Adrenal gland (tissue), 12 donors: Measurements from ENCODE around the gene SLC25A23. TPM values are rescaled to one million over a fixed set of nuclear protein-coding genes. Genes with fewer than 3 reads are reported as not detected.
"Not testable (repeated sequence)": the region's sequence is repeated elsewhere in the genome, so short reads cannot be mapped to it uniquely, and the experiment has no call there.

Experiments
- DNase-seq, 7 donors: peaks; one replicate each; pipeline ENCODE4 v3.0.0-alpha.2; 2019 to 2020
- H3K27ac ChIP-seq, 5 donors: fragments of 200-600 bp; sonication (generic) in 4 of 5; 1 replicate in 3 of 5; 2 replicates in 2 of 5; pipeline versions ENCODE4 v1.5.1 to v1.8.0; 2016 to 2020; ENCODE audit warnings: mild to moderate bottlenecking in 1 of 5
- H3K27me3 ChIP-seq: fragments of 200-600 bp; 2 replicates; pipeline ENCODE4 v1.8.0; 2021
- H3K36me3 ChIP-seq, 2 donors: fragments of 200-600 bp; replicated peaks in 1 of 2; 1 replicate in 1 of 2; 2 replicates in 1 of 2; pipeline versions ENCODE4 v1.5.1 to v1.8.0; 2018 to 2022
- H3K4me1 ChIP-seq, 2 donors: fragments of 200-600 bp; replicated peaks in 1 of 2; 1 replicate in 1 of 2; 2 replicates in 1 of 2; pipeline versions ENCODE4 v1.5.1 to v1.8.0; 2018 to 2021
- H3K4me3 ChIP-seq, 4 donors: fragments of 200-600 bp; sonication (generic) in 3 of 4; one replicate each; pipeline ENCODE4 v1.5.1; 2016 to 2018
- H3K9me3 ChIP-seq, 3 donors: fragments of 200-600 bp; sonication (generic) in 1 of 3; replicated peaks in 1 of 3; 1 replicate in 2 of 3; 2 replicates in 1 of 3; pipeline versions ENCODE4 v1.5.1 to v1.8.0; 2016 to 2021
- CTCF ChIP-seq, 6 experiments: fragments of 450-650 bp in 4 of 6; fragments of 200-600 bp in 2 of 6; sonication (generic) in 1 of 6; IDR thresholded peaks; 1 replicate in 5 of 6; 2 replicates in 1 of 6; pipeline versions ENCODE4 v1.5.1 to v1.8.0; 2016 to 2021; ENCODE audit warnings: antibody characterized with exemption in 6 of 6, mild to moderate bottlenecking in 2 of 6, moderate library complexity in 1 of 6
- POLR2A ChIP-seq, 2 donors: fragments of 450-650 bp; IDR thresholded peaks; one replicate each; pipeline ENCODE4 v1.6.1; 2017; ENCODE audit warnings: antibody characterized with exemption in 2 of 2, mild to moderate bottlenecking in 2 of 2, moderate library complexity in 1 of 2
- WGBS, 4 donors: extraction: QIAGEN DNeasy Blood & Tissue Kit in 2 of 4; methylation state at CpG; one replicate each; pipeline versions ENCODE4 v1.1.5 to v1.1.7; 2013 to 2017; 5-methylcytosine and 5-hydroxymethylcytosine counted together
- intact Hi-C, 2 donors: fragments of 100-400 bp; cut with DNase I; formaldehyde crosslinking; loops; one replicate each; pipeline versions ENCODE4 v1.14.1 to v1.15.0; 2022 to 2023
- polyA plus RNA-seq, 3 donors: library from polyadenylated mRNA; stranded (reverse); fragments of 200-250 nt in 2 of 3; fragments of 350-450 nt in 1 of 3; fragmentation: Illumina TruSeq in 1 of 3; extraction: RNeasy Lipid Tissue Mini Kit (QIAGEN cat#74804) in 1 of 3; gene quantifications; one replicate each; pipeline ENCODE4 v1.2.3, GENCODE V29; 2013 to 2014
- total RNA-seq, 9 donors: library from RNA; depleted of rRNA in 4 of 9; stranded (reverse); fragments of >200 nt in 4 of 9; fragments of 120-200 nt in 1 of 9; fragmentation: NEBNext Ultra II Directional in 1 of 9; extraction: Animal tissue kit (Norgen Biotek cat#: 25700) in 1 of 9; gene quantifications; one replicate each; pipeline versions ENCODE4 v1.1.0 to v1.2.4, GENCODE V29; 2013 to 2023
- donor health status: healthy with polysubstance abuse.
- donor health status: Bipolar disorder and iron deficiency.
- donor health status: DM: yes; HTN: yes; CAD: no.
- donor health status: DM: no; HTN: no; CAD: no.
- donor health status: DM: no; HTN: no; CAD: no.
- donor health status: DM: yes; HTN: yes; CAD: no.

Gene SLC25A23
- total and polyA plus RNA-seq, 12 donors: 41.2 to 189 (median 69.1) TPM

DNA sequence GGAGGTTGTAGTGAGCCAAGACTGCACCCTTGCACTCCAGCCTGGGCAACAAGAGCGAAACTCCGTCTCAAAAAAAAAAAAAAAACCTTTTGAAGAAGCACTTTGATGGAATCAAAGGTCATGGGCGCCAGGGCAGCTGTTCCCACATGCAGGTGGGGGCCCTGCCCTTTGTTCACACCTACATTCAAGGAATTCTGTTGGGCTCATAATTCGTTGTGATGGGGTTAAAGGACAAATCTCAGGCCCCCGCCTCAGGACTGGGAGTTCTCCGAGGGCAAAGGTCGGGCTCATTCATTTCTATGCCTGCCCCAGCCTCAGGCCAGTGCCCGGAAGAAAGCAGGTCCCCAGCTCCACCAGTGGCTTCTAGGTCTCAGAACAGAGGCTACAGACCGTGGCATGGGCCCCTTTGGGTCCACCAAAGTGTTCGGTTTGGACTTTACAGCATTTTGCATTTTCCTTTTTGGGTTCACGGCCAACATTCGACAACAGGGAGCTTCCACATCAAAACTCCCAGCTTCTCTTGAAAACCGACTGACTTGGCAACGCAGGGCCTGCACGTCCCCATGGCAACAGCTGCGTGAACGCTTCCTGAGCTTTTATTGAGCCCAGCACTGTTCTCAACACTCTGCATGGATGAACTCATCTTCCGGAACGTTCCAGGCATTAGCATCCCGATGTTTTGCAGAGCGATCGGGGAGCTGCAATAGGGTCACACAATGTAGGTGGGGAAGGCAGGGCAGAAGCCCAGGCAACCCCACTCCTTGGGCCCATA lies 56.6 kb downstream of the SLC25A23 start:
- H3K9me3 ChIP-seq: no peaks in the 10 kb centered on the region

DNA sequence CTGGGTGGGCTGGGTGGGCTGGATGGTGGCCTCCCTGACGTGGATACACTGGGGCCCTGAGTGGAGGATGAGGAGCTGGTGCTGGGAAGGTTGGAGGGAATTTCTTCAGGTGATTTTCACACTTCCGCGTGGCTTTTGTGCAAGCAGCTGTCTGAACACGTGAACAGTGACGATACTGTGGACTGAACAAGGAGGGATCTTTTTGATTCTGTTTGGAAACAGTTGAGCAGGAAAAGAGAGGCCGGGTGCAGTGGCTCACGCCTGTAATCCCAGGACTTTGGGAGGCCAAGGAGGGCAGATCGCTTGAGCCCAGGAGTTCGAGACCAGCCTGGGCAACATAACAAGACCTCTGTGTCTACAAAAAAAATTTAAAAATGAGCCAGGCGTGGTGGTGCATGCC lies 57.5 kb downstream of the SLC25A23 start:
- no peaks in the 10 kb centered on the region for H3K9me3 ChIP-seq
- no peaks in the 10 kb centered on the region for H3K36me3 ChIP-seq
- no peak overlapping the region for H3K27ac ChIP-seq
- DNase-seq: no peak
- H3K4me1 ChIP-seq: peaks cover 0 to 5% of the 10 kb centered on the region in 2 donors
- intact Hi-C loops: no loop called here
- WGBS, 4 donors: 82 to 93% (median 92%) methylated on average over 10 of the region's 10 CpGs
- no peak overlapping the region for H3K4me3 ChIP-seq
- no peaks in the 10 kb centered on the region for H3K27me3 ChIP-seq
- no peak for TF ChIP-seq CTCF (IDR thresholded peaks at IDR 0.05)
- TF ChIP-seq POLR2A (IDR thresholded peaks at IDR 0.05): no peak

More for the DNA sequence above, 56.6 kb downstream of the SLC25A23 start:
- intact Hi-C loops: no loop called here
- TF ChIP-seq CTCF (IDR thresholded peaks at IDR 0.05) (no peak), POLR2A (IDR thresholded peaks at IDR 0.05) (no peak)
- Histone ChIP-seq H3K4me3 (no peak overlapping the region), H3K27me3 (no peaks in the 10 kb centered on the region), H3K4me1 (peaks cover 0 to 5% of the 10 kb centered on the region in 2 donors), H3K36me3 (no peaks in the 10 kb centered on the region), H3K27ac (peak overlapping the region in 1 of 5 donors; percentile 26)
- WGBS, 4 donors: 48 to 67% (median 60%) methylated on average over 17 to 22 of the region's 22 CpGs
- DNase-seq: peak in 2 of 7 donors; percentile 42 to 88

DNA sequence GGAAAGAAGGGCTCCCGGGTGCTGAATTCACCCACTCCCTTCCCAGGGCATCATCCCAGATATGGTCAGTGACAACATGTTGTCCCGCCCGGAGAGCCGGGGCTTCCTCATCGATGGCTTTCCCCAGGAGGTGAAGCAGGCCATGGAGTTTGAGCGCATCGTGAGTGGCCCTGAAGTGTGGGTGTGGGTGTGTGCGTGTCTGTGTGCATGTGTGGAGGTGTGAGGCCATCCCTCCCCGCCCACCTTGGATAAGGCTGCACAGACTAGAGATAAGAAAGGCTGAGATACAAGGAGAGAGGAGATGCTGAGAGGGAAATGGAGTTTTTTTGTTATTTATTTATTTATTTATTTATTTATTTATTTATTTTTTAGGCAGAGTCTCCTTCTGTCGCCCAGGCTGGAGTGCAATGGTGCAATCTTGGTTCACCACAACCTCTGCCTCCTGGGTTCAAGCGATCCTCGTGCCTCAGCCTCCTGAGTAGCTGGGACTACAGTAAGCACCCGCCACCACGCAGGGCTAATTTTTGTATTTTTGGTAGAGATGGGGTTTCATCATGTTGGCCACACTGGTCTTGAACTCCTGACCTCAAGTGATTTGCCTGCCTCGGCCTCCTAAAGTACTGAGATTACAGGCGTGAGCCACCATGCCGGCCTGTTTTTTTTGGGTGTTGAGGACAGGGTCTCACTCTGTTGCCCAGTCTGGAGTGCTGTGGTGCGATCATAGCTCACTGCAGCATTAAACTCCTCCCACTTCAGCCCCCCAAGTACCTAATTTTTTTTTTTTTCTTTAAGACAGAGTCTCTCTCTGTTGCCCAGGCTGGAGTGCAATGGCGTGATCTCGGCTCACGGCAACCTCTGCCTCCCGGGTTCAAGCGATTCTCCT lies 59.3 kb downstream of the SLC25A23 start:
- H3K36me3 ChIP-seq, DNase-seq, H3K4me1 ChIP-seq, H3K27ac ChIP-seq, H3K9me3 ChIP-seq, H3K27me3 ChIP-seq, intact Hi-C loops, H3K4me3 ChIP-seq: not testable (repeated sequence)
- WGBS, 4 donors: 82 to 91% (median 86%) methylated on average over 19 to 23 of the region's 23 CpGs

GRCh38 chr19:6396305-6396704 lies 63.3 kb downstream of the SLC25A23 start:
- H3K27me3 ChIP-seq: no peaks in the 10 kb centered on the region
- 77 to 92% (median 89%) methylated on average over 3 to 12 of the region's 12 CpGs for WGBS, 4 donors
- H3K4me1 ChIP-seq: peaks cover 11 to 13% of the 10 kb centered on the region in 2 donors
- intact Hi-C loops: no loop called here
- no peak for TF ChIP-seq POLR2A (IDR thresholded peaks at IDR 0.05)
- no peak for DNase-seq
- H3K4me3 ChIP-seq: no peak overlapping the region
- H3K27ac ChIP-seq: no peak overlapping the region
- no peaks in the 10 kb centered on the region for H3K36me3 ChIP-seq
- H3K9me3 ChIP-seq: no peaks in the 10 kb centered on the region

DNA sequence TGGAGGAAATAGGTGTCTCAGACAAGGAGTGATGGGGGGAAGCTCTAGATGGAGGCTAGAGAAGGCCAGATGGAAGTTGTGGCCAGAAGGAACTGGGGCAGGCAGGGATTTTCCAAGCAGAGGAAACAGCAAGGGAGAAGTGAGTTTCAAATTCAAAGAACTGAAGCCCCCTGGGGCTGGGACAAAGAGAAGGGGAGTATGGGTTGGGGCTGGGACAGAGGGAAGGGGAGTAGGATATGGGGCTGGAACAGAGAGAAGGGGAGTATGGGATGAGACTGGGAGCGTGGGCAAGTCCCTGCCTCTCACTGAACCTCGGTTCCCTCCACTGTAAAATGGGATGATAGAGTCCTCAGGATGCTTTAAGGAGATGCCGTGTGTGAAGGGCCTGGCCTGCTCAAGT lies 64.8 kb downstream of the SLC25A23 start:
- WGBS, 4 donors: 86 to 94% (median 93%) methylated on average over 3 of the region's 3 CpGs
- H3K4me1 ChIP-seq: peaks cover 11 to 13% of the 10 kb centered on the region in 2 donors
- intact Hi-C loops: no loop called here

More for the DNA sequence above, 64.8 kb downstream of the SLC25A23 start:
- DNase-seq: no peak
- Histone ChIP-seq H3K27me3 (no peaks in the 10 kb centered on the region), H3K36me3 (peaks cover 0 to 10% of the 10 kb centered on the region in 2 donors), H3K9me3 (no peaks in the 10 kb centered on the region), H3K4me3 (no peak overlapping the region), H3K27ac (no peak overlapping the region)
- TF ChIP-seq POLR2A (IDR thresholded peaks at IDR 0.05) (no peak), CTCF (IDR thresholded peaks at IDR 0.05) (no peak)
